Liver (tissue), 9 donors: ENCODE results near the gene NTHL1. TPM values are rescaled to one million over a fixed set of nuclear protein-coding genes. Genes with fewer than 3 reads are reported as not detected.

Experiments
- DNase-seq: peaks from one replicate; pipeline ENCODE4 v3.0.0-alpha.2; 2017; ENCODE audit warnings: low spot score
- H3K27ac ChIP-seq, 2 donors: one replicate each; pipeline ENCODE4 v1.7.0; 2013; ENCODE audit warnings: inconsistent platforms in 2 of 2, low read length in 2 of 2, control low read depth in 1 of 2, low read depth in 1 of 2, mild to moderate bottlenecking in 1 of 2
- H3K27me3 ChIP-seq, 4 donors: one replicate each; pipeline versions ENCODE4 v1.6.1 to v1.7.0; 2013; ENCODE audit warnings: low read length in 3 of 4, inconsistent platforms in 1 of 4, mild to moderate bottlenecking in 1 of 4, moderate library complexity in 1 of 4; ENCODE audit not compliant: control insufficient read depth in 4 of 4, insufficient read depth in 4 of 4
- H3K36me3 ChIP-seq, 4 donors: one replicate each; pipeline versions ENCODE4 v1.6.1 to v1.7.0; 2013; ENCODE audit warnings: low read length in 3 of 4, mild to moderate bottlenecking in 3 of 4, low read depth in 1 of 4, moderate library complexity in 1 of 4; ENCODE audit not compliant: control insufficient read depth in 4 of 4, insufficient read depth in 3 of 4
- H3K4me1 ChIP-seq, 4 donors: one replicate each; pipeline versions ENCODE4 v1.6.1 to v1.7.0; 2013; ENCODE audit warnings: low read length in 3 of 4, mild to moderate bottlenecking in 3 of 4, moderate library complexity in 1 of 4; ENCODE audit not compliant: control insufficient read depth in 4 of 4, insufficient read depth in 4 of 4
- H3K4me3 ChIP-seq, 3 donors: one replicate each; pipeline versions ENCODE4 v1.6.1 to v1.7.0; 2013; ENCODE audit warnings: low read length in 3 of 3, control low read depth in 1 of 3, low read depth in 1 of 3, mild to moderate bottlenecking in 1 of 3
- H3K9ac ChIP-seq, 2 donors: one replicate each; pipeline ENCODE4 v1.7.0; 2013; ENCODE audit warnings: low read length in 2 of 2, mild to moderate bottlenecking in 2 of 2, moderate library complexity in 2 of 2, control low read depth in 1 of 2, low read depth in 1 of 2
- H3K9me3 ChIP-seq, 4 donors: one replicate each; pipeline versions ENCODE4 v1.6.1 to v1.7.0; 2013; ENCODE audit warnings: low read length in 3 of 4; ENCODE audit not compliant: control insufficient read depth in 4 of 4
- ATF3 ChIP-seq: IDR thresholded peaks from 2 replicates; pipeline ENCODE4 v1.6.1; 2016; ENCODE audit warnings: antibody characterized with exemption
- EGR1 ChIP-seq, 2 donors: IDR thresholded peaks; 2 replicates each; pipeline ENCODE4 v1.6.1; 2016 to 2018; ENCODE audit warnings: antibody characterized with exemption in 2 of 2, low read depth in 2 of 2
- FOXA1 ChIP-seq: IDR thresholded peaks from 2 replicates; pipeline ENCODE4 v1.6.1; 2016; ENCODE audit warnings: antibody characterized with exemption
- FOXA2 ChIP-seq: IDR thresholded peaks from 2 replicates; pipeline ENCODE4 v1.6.1; 2016; ENCODE audit warnings: antibody characterized with exemption
- GABPA ChIP-seq, 2 donors: IDR thresholded peaks in 1 of 2; conservative IDR thresholded peaks in 1 of 2; 2 replicates each; pipeline ENCODE4 v1.6.1; 2016; ENCODE audit warnings: antibody characterized with exemption in 2 of 2, mild to moderate bottlenecking in 1 of 2, moderate library complexity in 1 of 2
- HNF4A ChIP-seq, 2 donors: conservative IDR thresholded peaks; 2 replicates each; pipeline ENCODE4 v1.6.1; 2016; ENCODE audit warnings: antibody characterized with exemption in 2 of 2, mild to moderate bottlenecking in 2 of 2
- HNF4G ChIP-seq: IDR thresholded peaks from 2 replicates; pipeline ENCODE4 v1.6.1; 2016; ENCODE audit warnings: antibody characterized with exemption
- JUND ChIP-seq, 2 donors: IDR thresholded peaks; 2 replicates each; pipeline ENCODE4 v1.6.1; 2016; ENCODE audit warnings: antibody characterized with exemption in 2 of 2
- NR2F2 ChIP-seq: IDR thresholded peaks from 2 replicates; pipeline ENCODE4 v1.6.1; 2016; ENCODE audit warnings: antibody characterized with exemption
- RAD21 ChIP-seq, 2 donors: IDR thresholded peaks; 2 replicates each; pipeline ENCODE4 v1.6.1; 2016; ENCODE audit warnings: antibody characterized with exemption in 2 of 2, mild to moderate bottlenecking in 2 of 2
- REST ChIP-seq: IDR thresholded peaks from 2 replicates; pipeline ENCODE4 v1.6.1; 2016; ENCODE audit warnings: antibody characterized with exemption, mild to moderate bottlenecking
- RXRA ChIP-seq, 2 donors: IDR thresholded peaks; 2 replicates each; pipeline ENCODE4 v1.6.1; 2017 to 2018; ENCODE audit warnings: antibody characterized with exemption in 2 of 2, mild to moderate bottlenecking in 1 of 2
- SP1 ChIP-seq: IDR thresholded peaks from 2 replicates; pipeline ENCODE4 v1.6.1; 2018; ENCODE audit warnings: antibody characterized with exemption, mild to moderate bottlenecking
- TAF1 ChIP-seq: conservative IDR thresholded peaks from 2 replicates; pipeline ENCODE4 v1.6.1; 2016; ENCODE audit warnings: antibody characterized with exemption, mild to moderate bottlenecking
- YY1 ChIP-seq: IDR thresholded peaks from 2 replicates; pipeline ENCODE4 v1.6.1; 2016; ENCODE audit warnings: antibody characterized with exemption, mild to moderate bottlenecking
- WGBS: extraction: QIAGEN DNeasy Blood & Tissue Kit; methylation state at CpG from one replicate; pipeline ENCODE4 v1.1.7; 2013; 5-methylcytosine and 5-hydroxymethylcytosine counted together
- polyA plus RNA-seq, 2 donors: library from polyadenylated mRNA; stranded (reverse) in 1 of 2; unstranded in 1 of 2; fragments of 200-250 nt in 1 of 2; fragments of >200 nt in 1 of 2; fragmentation: Nextera tagmentation in 1 of 2; extraction: Ambion mirVana in 1 of 2; gene quantifications; one replicate each; pipeline versions ENCODE4 v1.2.1 to v1.2.3, GENCODE V29; 2013 to 2015
- total RNA-seq, 2 donors: library from RNA; depleted of rRNA; stranded (reverse); fragments of >200 nt; gene quantifications; one replicate each; pipeline ENCODE4 v1.2.3, GENCODE V29; 2014
- TF ChIP-seq, protein P1 (sequence below): fragments of 150-350 bp; IDR thresholded peaks from 2 replicates; pipeline ENCODE4 v1.5.1; 2017; ENCODE audit warnings: improper control_type of control experiment, low read depth, low read length; ENCODE audit not compliant: missing input control
- TF ChIP-seq, protein P2 (sequence below): IDR thresholded peaks from 2 replicates; pipeline ENCODE4 v1.6.1; 2016; ENCODE audit warnings: antibody characterized with exemption
- TF ChIP-seq, protein P3 (sequence below): IDR thresholded peaks from 2 replicates; pipeline ENCODE4 v1.6.1; 2016; ENCODE audit warnings: antibody characterized with exemption
- donor health status: healthy.
- donor health status: healthy.
- donor health status: healthy.
- donor health status: healthy.
- donor health status: healthy.

The NTHL1 gene
- total and polyA plus RNA-seq, 4 donors = 10.4 to 166 (median 19.1) TPM

DNA sequence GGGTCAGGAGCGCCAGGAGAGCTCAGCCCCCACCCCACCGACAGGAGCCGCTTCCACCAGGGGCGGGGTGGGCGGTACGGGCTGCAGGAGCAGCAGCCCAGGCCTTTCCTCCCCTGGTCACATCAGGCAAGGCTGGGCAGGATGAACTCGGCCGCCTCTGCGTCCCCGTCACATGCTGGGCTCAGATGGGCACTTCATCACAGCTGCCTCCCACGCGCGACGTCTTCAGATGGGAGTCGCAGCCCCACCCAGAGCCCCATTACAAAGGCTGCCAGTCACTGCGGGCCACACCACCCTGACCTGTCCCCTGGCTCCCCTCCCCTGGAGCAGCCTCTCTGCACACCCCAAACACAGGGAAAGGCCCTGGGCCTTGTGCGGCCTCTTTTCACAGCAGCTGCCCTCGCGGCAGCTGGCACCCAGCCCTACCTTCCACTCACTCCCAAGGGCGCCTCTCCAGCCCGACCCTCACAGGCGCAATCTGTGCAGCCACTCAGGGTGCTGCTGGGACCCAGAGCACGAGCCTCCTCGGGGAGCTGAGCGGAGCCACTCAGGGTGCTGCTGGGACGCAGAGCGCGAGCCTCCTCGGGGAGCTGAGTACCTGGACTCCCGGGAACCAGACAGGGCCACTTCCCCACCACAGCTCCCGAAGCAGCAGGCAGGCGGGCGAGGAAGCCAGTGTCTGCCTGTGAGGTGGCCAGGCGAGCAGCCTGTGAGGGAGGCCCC, 42.7 kb downstream of the NTHL1 start:
- H3K36me3 ChIP-seq = peaks cover 14 to 34% (median 15%) of the 10 kb centered on the region in 4 donors

More for the DNA sequence above, 42.7 kb downstream of the NTHL1 start:
- Histone ChIP-seq H3K9me3 (no peaks in the 10 kb centered on the region), H3K27me3 (no peaks in the 10 kb centered on the region), H3K27ac (no peak overlapping the region), H3K4me1 (peaks cover 36 to 52% (median 46%) of the 10 kb centered on the region in 4 donors), H3K4me3 (no peak overlapping the region), H3K9ac (no peak overlapping the region)
- whole genome bisulfite sequencing = 82% methylated on average over 34 of the region's 34 CpGs
- TF ChIP-seq, protein P1, sequence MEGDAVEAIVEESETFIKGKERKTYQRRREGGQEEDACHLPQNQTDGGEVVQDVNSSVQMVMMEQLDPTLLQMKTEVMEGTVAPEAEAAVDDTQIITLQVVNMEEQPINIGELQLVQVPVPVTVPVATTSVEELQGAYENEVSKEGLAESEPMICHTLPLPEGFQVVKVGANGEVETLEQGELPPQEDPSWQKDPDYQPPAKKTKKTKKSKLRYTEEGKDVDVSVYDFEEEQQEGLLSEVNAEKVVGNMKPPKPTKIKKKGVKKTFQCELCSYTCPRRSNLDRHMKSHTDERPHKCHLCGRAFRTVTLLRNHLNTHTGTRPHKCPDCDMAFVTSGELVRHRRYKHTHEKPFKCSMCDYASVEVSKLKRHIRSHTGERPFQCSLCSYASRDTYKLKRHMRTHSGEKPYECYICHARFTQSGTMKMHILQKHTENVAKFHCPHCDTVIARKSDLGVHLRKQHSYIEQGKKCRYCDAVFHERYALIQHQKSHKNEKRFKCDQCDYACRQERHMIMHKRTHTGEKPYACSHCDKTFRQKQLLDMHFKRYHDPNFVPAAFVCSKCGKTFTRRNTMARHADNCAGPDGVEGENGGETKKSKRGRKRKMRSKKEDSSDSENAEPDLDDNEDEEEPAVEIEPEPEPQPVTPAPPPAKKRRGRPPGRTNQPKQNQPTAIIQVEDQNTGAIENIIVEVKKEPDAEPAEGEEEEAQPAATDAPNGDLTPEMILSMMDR = no peak
- TF ChIP-seq JUND (IDR thresholded peaks at IDR 0.05) = no peak
- TF ChIP-seq RXRA (IDR thresholded peaks at IDR 0.05) = no peak
- TF ChIP-seq SP1 = no peak
- TF ChIP-seq FOXA1 = no peak
- TF ChIP-seq, protein P2, sequence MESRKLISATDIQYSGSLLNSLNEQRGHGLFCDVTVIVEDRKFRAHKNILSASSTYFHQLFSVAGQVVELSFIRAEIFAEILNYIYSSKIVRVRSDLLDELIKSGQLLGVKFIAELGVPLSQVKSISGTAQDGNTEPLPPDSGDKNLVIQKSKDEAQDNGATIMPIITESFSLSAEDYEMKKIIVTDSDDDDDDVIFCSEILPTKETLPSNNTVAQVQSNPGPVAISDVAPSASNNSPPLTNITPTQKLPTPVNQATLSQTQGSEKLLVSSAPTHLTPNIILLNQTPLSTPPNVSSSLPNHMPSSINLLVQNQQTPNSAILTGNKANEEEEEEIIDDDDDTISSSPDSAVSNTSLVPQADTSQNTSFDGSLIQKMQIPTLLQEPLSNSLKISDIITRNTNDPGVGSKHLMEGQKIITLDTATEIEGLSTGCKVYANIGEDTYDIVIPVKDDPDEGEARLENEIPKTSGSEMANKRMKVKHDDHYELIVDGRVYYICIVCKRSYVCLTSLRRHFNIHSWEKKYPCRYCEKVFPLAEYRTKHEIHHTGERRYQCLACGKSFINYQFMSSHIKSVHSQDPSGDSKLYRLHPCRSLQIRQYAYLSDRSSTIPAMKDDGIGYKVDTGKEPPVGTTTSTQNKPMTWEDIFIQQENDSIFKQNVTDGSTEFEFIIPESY = no peak
- TF ChIP-seq YY1 = no peak
- no peak for TF ChIP-seq HNF4G
- no peak for TF ChIP-seq EGR1 (IDR thresholded peaks at IDR 0.05; ENCODE audit: low read depth in 2 of 2)
- no peak for TF ChIP-seq HNF4A (conservative IDR thresholded peaks at IDR 0.05)
- no peak for TF ChIP-seq GABPA (IDR thresholded peaks at IDR 0.05 in 1 of 2, conservative IDR thresholded peaks at IDR 0.05 in 1 of 2)
- TF ChIP-seq ATF3 = no peak
- TF ChIP-seq FOXA2 = no peak
- no peak for TF ChIP-seq NR2F2
- TF ChIP-seq RAD21 (IDR thresholded peaks at IDR 0.05) = no peak
- TF ChIP-seq REST = no peak
- TF ChIP-seq TAF1 = no peak
- TF ChIP-seq, protein P3, sequence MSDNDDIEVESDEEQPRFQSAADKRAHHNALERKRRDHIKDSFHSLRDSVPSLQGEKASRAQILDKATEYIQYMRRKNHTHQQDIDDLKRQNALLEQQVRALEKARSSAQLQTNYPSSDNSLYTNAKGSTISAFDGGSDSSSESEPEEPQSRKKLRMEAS = no peak
- DNase-seq = no peak
